Measurements from ENCODE around the gene PRAME.

DNA sequence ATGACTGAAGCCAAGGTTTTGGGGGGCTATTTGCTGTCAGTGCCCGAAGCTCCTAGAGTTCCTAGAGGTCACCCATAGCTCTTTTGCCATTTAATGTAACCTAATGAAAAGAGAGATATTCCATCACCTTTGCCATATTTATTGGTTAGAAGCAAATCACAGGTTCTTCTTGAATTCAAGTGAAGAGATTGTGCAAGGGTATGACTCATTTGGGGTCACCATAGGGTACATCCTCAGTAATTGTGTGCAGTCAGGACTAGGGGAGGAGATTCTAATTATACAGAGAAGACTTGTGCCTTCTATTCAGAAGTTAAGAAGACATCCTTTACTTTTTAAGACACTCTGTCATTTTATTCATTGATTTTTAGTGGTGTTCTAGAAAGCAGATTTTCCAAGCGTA is 6.9 kb upstream of the PRAME start:
- TF ChIP-seq, protein P1, sequence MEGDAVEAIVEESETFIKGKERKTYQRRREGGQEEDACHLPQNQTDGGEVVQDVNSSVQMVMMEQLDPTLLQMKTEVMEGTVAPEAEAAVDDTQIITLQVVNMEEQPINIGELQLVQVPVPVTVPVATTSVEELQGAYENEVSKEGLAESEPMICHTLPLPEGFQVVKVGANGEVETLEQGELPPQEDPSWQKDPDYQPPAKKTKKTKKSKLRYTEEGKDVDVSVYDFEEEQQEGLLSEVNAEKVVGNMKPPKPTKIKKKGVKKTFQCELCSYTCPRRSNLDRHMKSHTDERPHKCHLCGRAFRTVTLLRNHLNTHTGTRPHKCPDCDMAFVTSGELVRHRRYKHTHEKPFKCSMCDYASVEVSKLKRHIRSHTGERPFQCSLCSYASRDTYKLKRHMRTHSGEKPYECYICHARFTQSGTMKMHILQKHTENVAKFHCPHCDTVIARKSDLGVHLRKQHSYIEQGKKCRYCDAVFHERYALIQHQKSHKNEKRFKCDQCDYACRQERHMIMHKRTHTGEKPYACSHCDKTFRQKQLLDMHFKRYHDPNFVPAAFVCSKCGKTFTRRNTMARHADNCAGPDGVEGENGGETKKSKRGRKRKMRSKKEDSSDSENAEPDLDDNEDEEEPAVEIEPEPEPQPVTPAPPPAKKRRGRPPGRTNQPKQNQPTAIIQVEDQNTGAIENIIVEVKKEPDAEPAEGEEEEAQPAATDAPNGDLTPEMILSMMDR (IDR thresholded peaks at IDR 0.05), result no peak
- no peak for TF ChIP-seq POLR2AphosphoS5 (IDR thresholded peaks at IDR 0.05; ENCODE audit: insufficient read depth in 1 of 2, low read depth in 1 of 2)
- TF ChIP-seq POLR2A (IDR thresholded peaks at IDR 0.05), result no peak
